ENCODE data around the gene CRYBA2. TPM values are rescaled to one million over a fixed set of nuclear protein-coding genes. Genes with fewer than 3 reads are reported as not detected.

CRYBA2 gene
- total and polyA plus RNA-seq, 2 experiments from 2014 or later, result not detected

- no peaks in the 10 kb centered on the region for H3K36me3 ChIP-seq
- H3K9me3 ChIP-seq (ENCODE audit: low read depth), result no peaks in the 10 kb centered on the region
- H3K27ac ChIP-seq, result no peak overlapping the region
- H3K4me1 ChIP-seq (ENCODE audit: low read depth), result no peaks in the 10 kb centered on the region
- no peak for TF ChIP-seq CTCF (IDR thresholded peaks at IDR 0.05; ENCODE audit: low read depth, low read length)
- H3K4me3 ChIP-seq, result no peak overlapping the region
- no peak for DNase-seq (ENCODE audit: low read depth in 1 of 2, low spot score in 1 of 2)
- peaks cover 33% of the 10 kb centered on the region for H3K27me3 ChIP-seq
These were observed 28.8 kb upstream of the CRYBA2 start for GRCh38 chr2:219022041-219022440.

GRCh38 chr2:219021591-219021990, 28.4 kb upstream of the CRYBA2 start:
- H3K9me3 ChIP-seq (ENCODE audit: low read depth), result no peaks in the 10 kb centered on the region
- H3K27ac ChIP-seq, result no peak overlapping the region
- H3K4me3 ChIP-seq, result no peak overlapping the region
- H3K36me3 ChIP-seq, result no peaks in the 10 kb centered on the region
- TF ChIP-seq CTCF (IDR thresholded peaks at IDR 0.05; ENCODE audit: low read depth, low read length), result no peak
- H3K27me3 ChIP-seq, result peaks cover 33% of the 10 kb centered on the region
- no peaks in the 10 kb centered on the region for H3K4me1 ChIP-seq (ENCODE audit: low read depth)
- DNase-seq (ENCODE audit: low read depth in 1 of 2, low spot score in 1 of 2), result no peak

GRCh38 chr2:219020604-219021365, 27.6 kb upstream of the CRYBA2 start:
- Histone ChIP-seq H3K27me3 (peaks cover 32% of the 10 kb centered on the region), H3K4me1 (ENCODE audit: low read depth) (no peaks in the 10 kb centered on the region), H3K36me3 (no peaks in the 10 kb centered on the region), H3K27ac (no peak overlapping the region), H3K4me3 (no peak overlapping the region), H3K9me3 (ENCODE audit: low read depth) (no peaks in the 10 kb centered on the region)
- DNase-seq (ENCODE audit: low read depth in 1 of 2, low spot score in 1 of 2), result peak in 1 of 2 donors; percentile 62
- TF ChIP-seq CTCF (IDR thresholded peaks at IDR 0.05; ENCODE audit: low read depth, low read length), result no peak

- H3K27me3 ChIP-seq, result peaks cover 42% of the 10 kb centered on the region
These were observed 26.2 kb upstream of the CRYBA2 start for GRCh38 chr2:219019436-219019835.

GRCh38 chr2:219018726-219019125, 25.5 kb upstream of the CRYBA2 start:
- Histone ChIP-seq H3K27ac (no peak overlapping the region), H3K9me3 (ENCODE audit: low read depth) (no peaks in the 10 kb centered on the region), H3K4me3 (no peak overlapping the region), H3K4me1 (ENCODE audit: low read depth) (no peaks in the 10 kb centered on the region), H3K36me3 (no peaks in the 10 kb centered on the region), H3K27me3 (peaks cover 49% of the 10 kb centered on the region)
- TF ChIP-seq CTCF (IDR thresholded peaks at IDR 0.05; ENCODE audit: low read depth, low read length), result no peak
- no peak for DNase-seq (ENCODE audit: low read depth in 1 of 2, low spot score in 1 of 2)

More at GRCh38 chr2:219019436-219019835, 26.2 kb upstream of the CRYBA2 start:
- Histone ChIP-seq H3K9me3 (ENCODE audit: low read depth) (no peaks in the 10 kb centered on the region), H3K27ac (no peak overlapping the region), H3K4me3 (no peak overlapping the region), H3K4me1 (ENCODE audit: low read depth) (no peaks in the 10 kb centered on the region), H3K36me3 (no peaks in the 10 kb centered on the region)
- no peak for DNase-seq (ENCODE audit: low read depth in 1 of 2, low spot score in 1 of 2)
- TF ChIP-seq CTCF (IDR thresholded peaks at IDR 0.05; ENCODE audit: low read depth, low read length), result no peak

All from cardiac muscle cell (in vitro differentiated cells and primary cell).